ENCODE measurements around the gene SLC25A18.
"Not testable (repeated sequence)": the region's sequence is repeated elsewhere in the genome, so short reads cannot be mapped to it uniquely, and the experiment has no call there.

The SLC25A18 gene

DNA sequence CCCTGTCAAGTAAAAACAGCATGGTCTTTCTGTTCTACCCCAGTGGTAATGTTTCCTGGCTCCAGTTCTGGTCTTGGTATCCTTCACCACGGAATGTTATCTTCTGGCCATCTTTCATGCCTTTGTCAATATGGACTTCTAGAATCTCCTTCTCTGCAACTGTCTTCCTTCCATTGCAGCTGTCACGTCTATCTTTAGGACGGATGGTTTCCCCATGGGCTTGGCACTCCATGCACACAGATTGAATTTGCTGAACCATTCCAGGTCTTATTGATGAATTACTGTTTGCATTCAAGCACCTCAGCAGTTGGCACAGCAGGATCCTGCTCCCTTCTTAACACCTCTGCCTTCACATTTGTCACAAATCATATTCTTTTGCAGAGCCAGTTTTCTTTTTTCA is 44.9 kb upstream of the SLC25A18 start:
- Histone ChIP-seq H4K20me1 (ENCODE audit: insufficient read depth, low read length) (no peaks in the 10 kb centered on the region), H3F3A (ENCODE audit: insufficient read depth, low read length) (no peaks in the 10 kb centered on the region), H3K27ac (ENCODE audit: low read length) (no peak overlapping the region), H3K9me2 (replicated peaks; ENCODE audit: insufficient read depth, low read length) (no peaks in the 10 kb centered on the region), H3K4me2 (ENCODE audit: low read depth, low read length) (no peak overlapping the region), H3K36me3 (replicated peaks; ENCODE audit: insufficient read depth, low read length) (no peaks in the 10 kb centered on the region), H3K9ac (ENCODE audit: low read length) (no peak overlapping the region), H3K79me2 (ENCODE audit: low read length) (no peaks in the 10 kb centered on the region), H3K9me3 (replicated peaks; ENCODE audit: insufficient read depth, low read length) (no peaks in the 10 kb centered on the region), H3K4me1 (ENCODE audit: low read length) (no peaks in the 10 kb centered on the region), H3K4me3 (ENCODE audit: low read length) (no peak overlapping the region), H2AFZ (ENCODE audit: low read length) (no peak overlapping the region), H3K27me3 (replicated peaks; ENCODE audit: insufficient read depth, low read length) (no peaks in the 10 kb centered on the region)
- no peak for DNase-seq
- TF ChIP-seq, protein P1, sequence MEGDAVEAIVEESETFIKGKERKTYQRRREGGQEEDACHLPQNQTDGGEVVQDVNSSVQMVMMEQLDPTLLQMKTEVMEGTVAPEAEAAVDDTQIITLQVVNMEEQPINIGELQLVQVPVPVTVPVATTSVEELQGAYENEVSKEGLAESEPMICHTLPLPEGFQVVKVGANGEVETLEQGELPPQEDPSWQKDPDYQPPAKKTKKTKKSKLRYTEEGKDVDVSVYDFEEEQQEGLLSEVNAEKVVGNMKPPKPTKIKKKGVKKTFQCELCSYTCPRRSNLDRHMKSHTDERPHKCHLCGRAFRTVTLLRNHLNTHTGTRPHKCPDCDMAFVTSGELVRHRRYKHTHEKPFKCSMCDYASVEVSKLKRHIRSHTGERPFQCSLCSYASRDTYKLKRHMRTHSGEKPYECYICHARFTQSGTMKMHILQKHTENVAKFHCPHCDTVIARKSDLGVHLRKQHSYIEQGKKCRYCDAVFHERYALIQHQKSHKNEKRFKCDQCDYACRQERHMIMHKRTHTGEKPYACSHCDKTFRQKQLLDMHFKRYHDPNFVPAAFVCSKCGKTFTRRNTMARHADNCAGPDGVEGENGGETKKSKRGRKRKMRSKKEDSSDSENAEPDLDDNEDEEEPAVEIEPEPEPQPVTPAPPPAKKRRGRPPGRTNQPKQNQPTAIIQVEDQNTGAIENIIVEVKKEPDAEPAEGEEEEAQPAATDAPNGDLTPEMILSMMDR (IDR thresholded peaks at IDR 0.05; ENCODE audit: low read length): no peak
- TF ChIP-seq EZH2phosphoT487 (IDR thresholded peaks at IDR 0.05; ENCODE audit: low read length): no peak
- no peak for TF ChIP-seq EZH2 (optimal IDR thresholded peaks at IDR 0.05; ENCODE audit: low read depth, low read length)

DNA sequence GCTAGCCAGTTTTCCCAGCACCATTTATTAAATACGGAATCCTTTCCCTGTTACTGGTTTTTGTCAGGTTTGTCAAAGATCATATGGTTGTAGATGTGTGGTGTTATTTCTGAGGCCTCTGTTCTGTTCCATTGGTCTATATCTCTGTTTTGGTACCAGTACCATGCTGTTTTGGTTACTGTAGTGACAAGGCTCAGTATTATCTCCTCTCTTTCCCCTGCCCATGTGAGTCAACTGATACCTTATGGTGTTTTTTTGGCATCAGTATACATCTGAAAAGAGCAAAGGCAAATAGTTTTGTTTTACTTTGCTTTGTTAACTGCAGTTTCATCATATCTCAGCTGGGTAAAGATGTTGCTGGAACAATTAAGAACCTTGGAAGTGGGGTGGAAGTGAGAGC is 41.3 kb upstream of the SLC25A18 start:
- not testable (repeated sequence) for H3K36me3 ChIP-seq (replicated peaks; ENCODE audit: insufficient read depth, low read length); H4K20me1 ChIP-seq (ENCODE audit: insufficient read depth, low read length); H3K4me2 ChIP-seq (ENCODE audit: low read depth, low read length); H3K9ac ChIP-seq (ENCODE audit: low read length); H3K79me2 ChIP-seq (ENCODE audit: low read length); H2AFZ ChIP-seq (ENCODE audit: low read length); H3K9me2 ChIP-seq (replicated peaks; ENCODE audit: insufficient read depth, low read length); H3F3A ChIP-seq (ENCODE audit: insufficient read depth, low read length); DNase-seq; H3K4me3 ChIP-seq (ENCODE audit: low read length); H3K9me3 ChIP-seq (replicated peaks; ENCODE audit: insufficient read depth, low read length); H3K4me1 ChIP-seq (ENCODE audit: low read length); H3K27ac ChIP-seq (ENCODE audit: low read length); H3K27me3 ChIP-seq (replicated peaks; ENCODE audit: insufficient read depth, low read length)

DNA sequence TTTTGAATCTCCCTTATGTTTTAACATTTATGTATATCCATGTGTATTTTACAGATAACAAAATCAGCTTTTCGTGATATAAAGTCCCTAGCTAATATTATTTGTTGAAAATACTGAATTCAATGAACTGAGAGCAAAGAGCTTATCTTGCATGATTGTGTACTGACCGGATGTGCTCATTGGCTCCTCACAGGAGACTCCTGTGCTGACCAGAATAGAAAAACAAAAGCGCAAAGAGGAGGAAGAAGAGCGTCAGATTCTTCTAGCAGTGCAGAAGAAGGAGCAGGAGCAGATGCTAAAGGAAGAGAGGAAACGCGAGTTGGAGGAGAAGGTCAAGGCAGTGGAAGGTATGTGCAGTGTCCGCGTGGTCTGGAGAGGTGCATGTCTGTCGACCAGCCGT is 39.4 kb upstream of the SLC25A18 start:
- Histone ChIP-seq H4K20me1 (ENCODE audit: insufficient read depth, low read length) (no peaks in the 10 kb centered on the region), H3K9ac (ENCODE audit: low read length) (no peak overlapping the region), H3K79me2 (ENCODE audit: low read length) (no peaks in the 10 kb centered on the region), H3K9me3 (replicated peaks; ENCODE audit: insufficient read depth, low read length) (no peaks in the 10 kb centered on the region), H3K4me3 (ENCODE audit: low read length) (no peak overlapping the region), H3F3A (ENCODE audit: insufficient read depth, low read length) (no peaks in the 10 kb centered on the region), H3K27me3 (replicated peaks; ENCODE audit: insufficient read depth, low read length) (no peaks in the 10 kb centered on the region), H3K36me3 (replicated peaks; ENCODE audit: insufficient read depth, low read length) (no peaks in the 10 kb centered on the region), H3K9me2 (replicated peaks; ENCODE audit: insufficient read depth, low read length) (no peaks in the 10 kb centered on the region), H2AFZ (ENCODE audit: low read length) (no peak overlapping the region), H3K4me2 (ENCODE audit: low read depth, low read length) (no peak overlapping the region), H3K4me1 (ENCODE audit: low read length) (no peaks in the 10 kb centered on the region), H3K27ac (ENCODE audit: low read length) (no peak overlapping the region)
- no peak for TF ChIP-seq EZH2 (optimal IDR thresholded peaks at IDR 0.05; ENCODE audit: low read depth, low read length)
- TF ChIP-seq EZH2phosphoT487 (IDR thresholded peaks at IDR 0.05; ENCODE audit: low read length): no peak
- TF ChIP-seq, protein P1 (IDR thresholded peaks at IDR 0.05; ENCODE audit: low read length): no peak
- no peak for DNase-seq

DNA sequence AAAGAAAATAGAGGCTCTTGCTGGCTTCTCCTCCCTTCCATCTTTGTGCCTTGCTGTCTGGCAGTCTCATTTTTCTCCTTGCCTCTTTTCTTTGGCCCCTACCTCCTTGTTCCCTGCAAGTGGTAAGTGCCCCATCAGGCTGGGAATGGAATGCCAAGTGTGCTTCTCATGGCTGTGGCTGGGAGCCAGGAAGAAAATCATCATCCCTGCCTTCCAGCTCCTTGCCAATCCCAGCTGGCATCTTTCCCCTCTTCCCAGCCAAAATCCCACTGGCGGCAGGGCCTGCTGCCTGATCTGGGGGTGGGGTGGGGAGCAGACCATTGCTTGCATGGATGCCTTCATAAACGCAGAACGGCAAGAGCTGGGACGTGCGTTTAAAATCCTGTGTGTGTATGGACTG is 27.0 kb upstream of the SLC25A18 start:
- H3K27me3 ChIP-seq (replicated peaks; ENCODE audit: insufficient read depth, low read length): no peaks in the 10 kb centered on the region
- DNase-seq: no peak
- H3K27ac ChIP-seq (ENCODE audit: low read length): no peak overlapping the region
- no peak overlapping the region for H2AFZ ChIP-seq (ENCODE audit: low read length)
- H3K36me3 ChIP-seq (replicated peaks; ENCODE audit: insufficient read depth, low read length): no peaks in the 10 kb centered on the region
- H3K4me2 ChIP-seq (ENCODE audit: low read depth, low read length): no peak overlapping the region
- H3F3A ChIP-seq (ENCODE audit: insufficient read depth, low read length): no peaks in the 10 kb centered on the region
- no peak overlapping the region for H3K9ac ChIP-seq (ENCODE audit: low read length)
- H3K4me3 ChIP-seq (ENCODE audit: low read length): no peak overlapping the region
- H3K9me3 ChIP-seq (replicated peaks; ENCODE audit: insufficient read depth, low read length): no peaks in the 10 kb centered on the region
- H4K20me1 ChIP-seq (ENCODE audit: insufficient read depth, low read length): no peaks in the 10 kb centered on the region
- H3K4me1 ChIP-seq (ENCODE audit: low read length): no peaks in the 10 kb centered on the region
- TF ChIP-seq EZH2phosphoT487 (IDR thresholded peaks at IDR 0.05; ENCODE audit: low read length) (no peak), EZH2 (optimal IDR thresholded peaks at IDR 0.05; ENCODE audit: low read depth, low read length) (no peak)
- TF ChIP-seq, protein P1 (IDR thresholded peaks at IDR 0.05; ENCODE audit: low read length): no peak
- H3K79me2 ChIP-seq (ENCODE audit: low read length): no peaks in the 10 kb centered on the region
- H3K9me2 ChIP-seq (replicated peaks; ENCODE audit: insufficient read depth, low read length): no peaks in the 10 kb centered on the region

Data from MM.1S (cell line).